HG02884 (cell line): ENCODE measurements around the gene JARID2.

Experiments
- ATAC-seq: cut with Tn5 transposase; IDR thresholded peaks from one replicate; pipeline ENCODE4 v1.9.1; 2021; ENCODE audit warnings: mild to moderate bottlenecking, moderate library complexity; ENCODE audit not compliant: unreplicated experiment

JARID2 gene

DNA sequence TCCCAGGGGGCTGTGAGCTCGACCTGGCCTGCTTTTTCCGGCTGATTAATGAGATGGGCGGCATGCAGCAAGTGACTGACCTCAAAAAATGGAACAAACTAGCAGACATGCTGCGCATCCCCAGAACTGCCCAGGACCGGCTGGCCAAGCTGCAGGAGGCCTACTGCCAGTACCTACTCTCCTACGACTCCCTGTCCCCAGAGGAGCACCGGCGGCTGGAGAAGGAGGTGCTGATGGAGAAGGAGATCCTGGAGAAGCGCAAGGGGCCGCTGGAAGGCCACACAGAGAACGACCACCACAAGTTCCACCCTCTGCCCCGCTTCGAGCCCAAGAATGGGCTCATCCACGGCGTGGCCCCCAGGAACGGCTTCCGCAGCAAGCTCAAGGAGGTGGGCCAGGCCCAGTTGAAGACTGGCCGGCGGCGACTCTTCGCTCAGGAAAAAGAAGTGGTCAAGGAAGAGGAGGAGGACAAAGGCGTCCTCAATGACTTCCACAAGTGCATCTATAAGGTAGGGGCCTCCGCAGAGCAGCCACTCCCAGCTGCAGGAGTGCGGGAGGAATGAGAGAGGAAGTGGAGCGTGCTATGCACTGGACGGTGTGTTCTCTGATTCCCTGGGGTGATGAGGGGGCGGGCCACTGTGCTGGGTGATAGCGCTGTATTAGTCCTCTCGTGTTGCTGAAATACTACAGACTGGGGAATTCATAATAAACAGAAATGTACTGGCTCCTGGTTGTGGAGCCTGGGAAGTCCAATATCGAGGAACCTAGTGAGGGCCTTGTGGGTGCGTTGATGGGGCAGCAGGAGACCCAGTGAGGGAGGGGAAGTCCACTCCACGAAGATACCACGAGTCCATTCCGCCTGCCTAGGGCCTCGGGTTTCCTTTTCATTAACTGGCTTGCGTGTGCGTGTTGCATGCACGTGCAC lies 255.3 kb downstream of the JARID2 start:
- ATAC-seq = no peak

DNA sequence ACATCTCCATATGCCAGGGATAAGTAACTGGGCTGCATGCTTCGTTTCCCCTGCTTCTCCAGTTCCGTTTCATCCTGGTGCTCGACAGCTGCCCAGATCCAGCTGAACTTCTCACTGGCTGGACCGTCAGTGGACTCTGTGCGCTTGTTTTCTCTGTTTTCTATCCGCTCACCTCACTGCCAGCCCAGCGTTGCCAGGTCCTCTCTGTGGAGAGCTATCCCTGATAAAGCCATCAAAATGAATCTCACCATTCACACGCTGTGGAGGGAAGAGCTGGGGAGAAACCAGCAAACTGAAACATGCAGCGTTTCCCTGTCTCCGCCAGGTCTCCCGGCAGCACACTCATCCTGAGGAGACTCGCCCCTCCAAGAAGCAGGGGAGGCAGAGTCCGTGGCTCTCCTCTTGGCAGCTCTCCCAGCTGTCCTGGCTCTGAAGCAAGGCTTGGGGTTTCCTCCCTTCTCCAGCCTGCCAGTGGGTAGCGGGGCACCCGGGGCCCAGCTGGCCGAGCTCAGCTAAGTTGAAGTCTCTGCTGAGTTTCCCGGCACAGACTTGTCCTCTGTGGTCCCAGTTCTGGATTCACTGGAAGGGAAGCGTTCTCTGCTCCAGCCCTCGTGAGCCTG lies 256.1 kb downstream of the JARID2 start:
- ATAC-seq = no peak

DNA sequence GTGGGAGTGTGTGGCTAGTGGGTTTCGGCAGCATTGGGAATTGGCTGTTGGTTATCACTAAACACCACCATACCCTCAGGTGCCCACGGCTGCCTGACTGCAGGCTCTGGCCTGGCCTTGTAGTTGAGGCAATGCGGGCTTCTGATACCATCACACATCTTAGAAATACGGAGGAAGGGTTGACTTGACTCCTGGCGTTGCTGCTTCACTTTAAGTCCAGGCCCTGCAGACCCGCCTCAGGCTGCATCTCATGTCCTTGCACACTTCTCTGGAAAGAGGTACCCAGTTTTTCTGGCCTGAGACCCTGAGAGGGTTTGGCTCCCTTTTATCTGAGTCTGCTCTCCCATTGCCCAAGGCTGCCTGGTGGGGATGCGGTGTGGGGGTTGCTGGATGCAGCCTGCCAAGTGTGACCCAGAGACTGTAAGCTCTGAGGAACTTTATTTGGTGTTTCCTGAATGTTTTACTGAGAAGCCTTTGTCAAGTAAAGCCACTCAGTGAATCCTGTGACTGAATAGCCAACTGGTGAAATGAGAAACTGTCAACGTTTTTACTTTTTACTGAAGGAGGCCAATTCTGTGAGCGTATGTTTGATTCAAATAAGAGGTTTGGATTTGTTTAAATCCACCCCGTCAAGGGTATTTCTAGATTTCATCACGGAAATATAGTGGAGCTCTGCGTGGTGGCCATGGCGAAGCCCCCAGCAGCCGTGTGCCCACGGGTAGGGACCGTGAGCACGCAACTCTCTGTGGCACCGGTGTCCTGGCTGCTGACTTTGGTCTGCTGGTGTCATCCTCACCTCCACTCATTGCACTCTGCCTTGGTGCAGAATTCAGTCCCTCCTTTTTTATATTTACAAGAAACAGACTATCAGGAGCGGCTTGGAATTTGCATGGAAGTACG lies 256.8 kb downstream of the JARID2 start:
- ATAC-seq = no peak

DNA sequence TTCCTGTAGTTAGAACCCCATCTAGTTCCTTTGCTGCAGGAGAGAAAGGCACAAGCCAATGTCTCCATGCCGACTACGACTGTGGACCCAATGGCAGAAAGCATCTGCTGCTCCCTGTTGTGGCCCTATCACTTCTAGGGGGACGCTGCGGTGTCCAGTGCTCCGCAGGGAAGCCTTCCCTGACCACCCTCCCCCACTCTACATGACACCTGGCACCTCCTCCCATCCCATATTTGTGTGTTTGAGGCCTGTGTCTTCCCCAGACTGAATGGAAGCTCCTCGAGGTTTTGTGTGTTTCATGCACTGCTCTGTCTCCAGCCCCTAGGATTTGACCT lies 257.4 kb downstream of the JARID2 start:
- no peak for ATAC-seq

DNA sequence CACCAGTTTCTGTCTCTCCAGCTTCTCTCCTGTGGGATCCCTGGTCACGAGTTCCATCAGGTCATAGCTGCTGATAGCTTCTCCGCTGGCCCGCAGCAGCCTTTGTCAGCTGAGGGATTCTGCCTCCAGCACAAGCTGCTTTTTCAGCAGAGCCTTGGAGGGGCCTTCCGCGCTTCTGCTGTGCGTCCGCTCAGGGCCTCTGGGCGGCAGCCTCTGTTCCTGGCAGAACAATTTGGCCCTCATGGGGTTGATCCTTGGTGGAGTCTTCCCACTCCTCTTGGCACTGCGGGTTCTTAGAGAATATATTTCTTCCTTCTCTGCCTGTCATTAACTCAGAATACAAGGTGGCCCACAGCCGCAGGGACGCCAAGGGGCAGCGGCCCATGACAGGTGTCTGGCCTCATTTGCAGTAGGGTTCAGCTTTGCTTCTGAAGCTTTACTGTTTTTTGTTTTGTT lies 258.2 kb downstream of the JARID2 start:
- no peak for ATAC-seq

DNA sequence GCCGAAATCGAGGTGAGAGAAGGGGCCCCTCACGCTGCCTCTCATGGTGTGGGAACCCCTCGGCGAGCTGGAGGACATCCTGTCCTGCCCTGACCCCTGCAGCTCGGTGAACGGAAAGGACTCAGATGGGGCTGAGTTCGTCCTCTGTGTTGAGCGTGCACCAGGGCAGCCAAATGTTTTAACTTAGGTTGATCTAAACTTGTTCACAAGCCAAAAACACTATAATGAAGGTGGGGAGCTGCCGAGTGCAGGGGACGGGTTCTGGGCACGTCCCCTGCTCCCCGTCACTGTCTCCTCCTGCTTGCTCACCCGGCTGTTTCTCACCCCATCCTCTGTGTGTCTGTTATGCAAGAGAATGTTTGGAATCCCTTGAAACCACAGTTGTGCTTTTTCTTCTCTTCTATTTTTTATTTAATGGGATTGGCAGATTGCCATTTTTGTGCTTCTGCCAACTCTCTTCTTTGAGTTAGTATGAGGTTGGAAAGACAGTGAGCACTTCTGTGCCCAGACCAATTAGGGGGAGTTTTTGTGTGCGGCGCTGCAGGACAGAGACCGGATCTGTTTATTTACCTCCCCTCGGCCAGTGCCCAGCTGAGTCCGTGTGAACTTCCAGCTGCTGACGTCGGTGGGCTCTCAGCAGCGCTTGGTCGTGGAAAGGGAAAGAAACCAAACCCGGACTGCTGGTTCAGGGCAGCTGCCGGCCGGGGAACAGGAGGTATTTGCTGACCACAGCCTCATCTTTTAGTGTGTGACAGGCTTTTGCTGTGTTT lies 258.9 kb downstream of the JARID2 start:
- no peak for ATAC-seq

DNA sequence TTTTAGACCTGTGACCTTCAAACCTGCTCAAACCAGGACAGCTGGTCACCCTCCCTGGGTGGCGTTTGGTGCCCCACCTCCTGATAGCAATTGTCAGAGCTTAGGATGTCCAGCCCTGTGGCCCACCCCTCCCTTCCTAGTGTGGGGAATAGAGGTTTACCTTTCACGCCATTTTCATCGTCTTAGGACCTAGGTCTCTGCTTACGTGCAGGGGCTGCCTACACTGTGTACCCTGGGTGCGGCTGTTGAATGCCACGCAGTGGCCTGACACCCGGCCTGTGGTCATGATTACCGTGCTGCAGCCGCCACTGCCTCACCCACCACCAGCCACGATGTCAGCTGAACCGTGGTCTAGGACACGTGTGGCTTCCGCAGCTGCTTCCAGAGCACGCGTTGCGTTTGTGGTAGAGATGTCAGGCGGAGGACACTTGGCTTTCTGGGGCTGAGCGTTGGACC lies 259.6 kb downstream of the JARID2 start:
- ATAC-seq = no peak

DNA sequence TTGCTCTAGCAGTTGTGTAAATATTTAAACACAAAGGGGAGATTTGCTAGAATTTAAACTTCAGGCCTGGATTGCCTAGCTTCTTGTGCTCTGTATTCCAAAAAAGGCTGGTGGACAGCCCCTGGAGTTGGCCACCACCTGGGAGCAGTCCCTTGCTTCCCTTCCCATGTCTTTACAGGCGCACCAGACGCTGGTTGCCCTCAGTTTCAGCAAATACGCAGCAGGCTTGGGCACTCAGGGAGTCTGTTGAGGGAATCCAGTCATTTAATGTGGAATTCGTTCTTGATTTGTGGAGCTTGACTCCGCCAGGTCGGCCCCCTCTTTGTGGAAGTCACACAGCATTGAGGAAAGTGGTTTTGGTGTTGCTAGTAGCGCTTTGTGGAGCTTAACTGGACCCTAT lies 260.2 kb downstream of the JARID2 start:
- no peak for ATAC-seq

DNA sequence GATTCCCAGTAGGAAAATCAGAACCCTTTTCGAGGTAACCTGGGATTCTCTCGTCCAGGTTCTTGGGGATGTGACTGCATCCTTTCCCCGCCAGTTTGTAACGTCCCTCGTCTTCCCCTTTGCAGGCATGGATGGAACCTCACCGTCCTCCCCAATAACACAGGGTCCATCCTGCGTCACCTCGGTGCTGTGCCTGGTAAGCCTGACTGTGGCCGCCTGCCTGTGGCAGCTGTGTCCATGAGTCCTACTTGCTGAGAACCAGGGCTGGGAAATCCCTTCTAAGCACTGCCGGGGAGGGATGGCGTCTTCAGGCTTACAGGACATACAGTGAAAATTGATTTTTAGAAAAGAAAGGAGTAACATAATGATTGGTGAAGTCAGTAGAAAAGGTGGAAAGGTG lies 261.4 kb downstream of the JARID2 start:
- no peak for ATAC-seq

DNA sequence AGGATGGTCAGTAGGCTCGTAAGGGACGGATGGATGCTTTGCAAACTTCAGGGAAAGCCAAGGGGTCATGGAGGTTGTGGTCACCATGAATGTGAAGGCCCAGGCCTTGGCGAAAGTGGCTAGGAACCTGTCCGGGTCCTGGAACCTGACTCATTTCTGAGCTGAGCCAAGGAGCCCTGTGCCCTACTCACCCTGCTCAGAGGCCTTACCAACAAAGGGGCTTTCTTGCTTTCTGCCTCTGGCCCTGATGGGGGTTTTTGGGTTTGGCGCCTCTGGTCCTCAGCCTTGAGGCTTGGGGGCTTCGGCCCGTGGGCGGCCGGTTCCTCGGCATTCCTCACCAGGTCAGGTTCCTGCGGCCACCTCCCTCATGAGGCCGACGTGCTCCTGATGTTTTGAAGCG lies 261.9 kb downstream of the JARID2 start:
- ATAC-seq = no peak

DNA sequence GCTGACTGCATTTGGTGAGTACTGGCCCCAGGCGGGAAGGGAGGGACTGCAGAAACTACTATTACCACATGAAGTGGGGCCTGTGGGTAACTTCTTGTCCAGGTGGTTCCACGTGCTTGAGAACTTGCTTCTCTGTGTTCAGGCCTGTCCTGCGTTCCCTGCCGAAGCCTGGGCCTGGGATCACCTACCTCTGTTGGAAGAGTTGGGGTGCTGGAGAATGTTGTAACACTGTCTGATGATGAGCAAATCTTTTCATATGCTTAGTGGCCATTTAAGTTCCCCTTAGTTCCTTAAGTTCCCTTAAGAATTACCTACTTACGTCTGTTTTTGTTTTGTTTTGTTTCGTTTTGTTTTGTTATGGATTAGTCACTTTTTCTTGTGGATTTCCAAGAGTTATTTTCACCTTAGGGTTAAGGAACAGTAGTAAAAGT lies 262.6 kb downstream of the JARID2 start:
- no peak for ATAC-seq

DNA sequence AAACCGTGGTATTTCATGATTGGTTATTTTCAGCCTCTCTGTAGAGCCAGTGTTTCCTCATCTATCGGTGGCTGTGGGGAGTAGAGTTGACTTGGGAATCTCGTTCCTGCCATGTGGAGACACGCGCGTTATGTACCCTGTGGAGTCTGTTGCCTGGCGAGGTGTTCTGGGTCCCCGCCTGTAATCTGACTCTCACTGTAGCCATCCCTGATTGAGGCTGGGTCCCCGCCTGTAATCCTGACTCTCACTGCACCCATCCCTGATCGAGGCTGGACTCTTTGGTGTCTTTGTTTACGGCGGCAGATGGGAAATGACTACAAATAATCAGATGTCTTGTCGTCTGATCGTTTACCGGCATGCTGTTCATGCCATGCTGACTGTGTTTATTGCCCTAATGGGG lies 263.1 kb downstream of the JARID2 start:
- ATAC-seq = no peak

DNA sequence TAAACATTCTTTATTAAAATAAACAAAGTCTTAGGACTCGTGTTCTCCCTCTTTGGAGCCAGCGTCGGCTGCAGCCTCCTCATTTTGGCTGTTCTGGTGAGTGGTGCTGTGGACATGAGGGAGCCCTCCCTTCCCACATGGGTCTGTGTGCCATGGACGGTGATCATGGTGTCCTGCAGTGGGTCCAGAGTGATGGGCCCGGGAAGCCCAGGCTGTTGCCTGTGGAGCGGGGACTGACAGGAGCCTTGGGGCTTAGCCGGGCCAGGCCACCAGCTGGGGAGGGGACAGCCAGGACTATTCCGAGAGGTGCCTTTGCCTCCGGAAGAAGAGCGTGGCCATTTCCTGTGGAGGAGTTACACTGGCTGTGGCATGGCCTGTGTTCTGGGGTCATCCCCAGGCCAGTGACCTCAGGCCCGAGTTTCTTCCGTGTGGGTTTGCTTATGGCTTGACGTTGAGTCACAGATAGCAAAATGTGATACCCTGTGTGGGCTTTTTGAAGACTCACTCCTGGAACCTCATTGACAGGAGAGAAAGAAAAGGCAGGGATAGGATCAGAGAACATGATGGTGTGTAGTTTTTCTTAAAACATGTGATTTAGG lies 263.6 kb downstream of the JARID2 start:
- ATAC-seq = no peak

DNA sequence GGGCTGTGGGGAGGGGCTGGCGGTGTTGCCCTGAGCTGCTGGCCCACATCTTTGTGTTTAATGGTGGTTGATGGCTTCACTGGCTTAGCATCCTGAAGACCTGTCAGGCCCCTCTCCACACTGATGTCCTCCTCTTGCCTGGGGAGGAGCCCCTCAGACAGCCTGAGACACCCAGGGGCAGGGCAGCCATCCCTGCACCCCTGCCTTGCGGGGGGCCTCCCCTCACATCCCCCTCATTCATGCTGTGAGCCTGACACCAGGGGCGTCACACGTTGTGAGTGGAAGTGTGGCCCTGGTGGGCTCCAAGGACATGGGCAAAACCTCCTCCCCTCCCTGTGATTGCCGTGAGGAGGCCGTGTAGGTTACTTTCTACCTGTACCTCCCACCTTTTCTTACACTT lies 264.3 kb downstream of the JARID2 start:
- ATAC-seq = no peak

DNA sequence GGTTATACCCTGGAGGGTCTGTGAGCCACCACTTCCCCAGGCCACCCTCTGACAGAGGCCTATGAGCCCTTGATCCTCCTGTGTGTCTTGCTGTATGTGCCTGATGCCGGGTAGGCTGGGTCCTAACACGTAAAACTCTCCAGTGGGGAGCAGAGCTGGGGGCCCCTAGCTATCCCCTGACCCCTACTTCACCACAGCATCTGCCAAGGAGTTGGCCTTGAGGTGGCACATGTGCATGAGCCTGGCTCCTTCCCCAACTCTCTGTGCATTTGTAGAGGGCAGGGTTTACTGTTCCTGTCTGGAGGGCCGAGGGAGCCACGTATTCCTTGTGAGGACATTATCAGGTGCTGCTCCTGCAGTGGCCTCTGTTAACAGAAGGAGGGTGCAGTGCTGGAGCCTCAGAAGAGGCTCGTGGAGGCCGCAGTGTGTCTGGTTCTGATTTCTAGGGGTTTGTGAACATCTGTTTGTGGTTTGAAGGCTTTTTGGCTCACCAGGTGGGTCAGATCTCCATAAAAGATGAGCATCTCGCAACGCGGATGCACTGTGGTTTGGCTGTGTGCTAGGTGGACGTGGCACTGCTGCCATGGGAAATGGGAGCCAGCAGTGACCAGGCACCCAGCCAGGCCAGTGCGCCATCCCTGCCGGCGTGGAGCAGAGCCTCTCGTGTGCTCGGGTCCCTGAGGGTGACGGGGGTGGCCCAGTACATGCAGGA lies 264.8 kb downstream of the JARID2 start:
- ATAC-seq = no peak

DNA sequence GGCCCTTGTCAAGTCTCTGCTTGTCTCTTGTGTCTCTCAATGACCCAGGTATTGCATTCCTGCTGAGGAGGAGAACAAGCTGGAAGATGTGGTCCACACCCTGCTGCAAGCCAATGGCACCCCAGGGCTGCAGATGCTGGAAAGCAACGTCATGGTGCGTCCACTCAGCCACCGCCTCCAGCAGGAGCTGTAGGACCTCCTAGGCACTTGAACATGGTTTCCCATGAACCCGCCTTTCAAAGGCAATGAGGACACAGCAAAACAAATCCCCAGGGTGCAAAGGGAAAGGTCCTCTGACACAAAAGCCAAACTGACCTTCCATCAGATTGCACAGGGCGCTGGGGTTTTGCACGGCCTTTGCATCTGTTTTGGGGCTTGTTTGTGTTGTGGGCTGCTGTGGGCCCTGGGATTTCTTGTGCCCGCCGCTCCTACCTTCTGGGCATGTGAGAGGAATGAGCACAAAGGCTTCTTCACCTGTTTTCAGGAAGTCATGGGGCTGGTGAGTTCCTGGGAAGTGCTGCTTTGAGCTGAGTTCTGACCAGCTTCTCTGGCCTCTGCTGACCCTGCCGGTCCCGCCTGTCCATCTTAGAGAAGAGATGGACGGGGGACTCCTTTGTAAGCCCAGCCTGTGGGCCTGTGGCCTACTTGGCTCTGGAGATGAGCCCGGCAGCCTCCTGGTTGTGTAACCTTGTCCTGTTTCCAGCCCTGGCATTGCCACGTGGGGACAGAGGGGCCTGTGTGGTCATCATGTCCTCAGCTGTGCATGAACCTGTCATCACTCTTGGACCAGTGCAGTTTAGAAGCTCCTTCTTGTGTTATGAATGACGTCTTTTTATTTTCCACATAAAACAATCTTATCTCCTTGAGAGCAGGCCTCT lies 265.6 kb downstream of the JARID2 start:
- ATAC-seq = no peak

DNA sequence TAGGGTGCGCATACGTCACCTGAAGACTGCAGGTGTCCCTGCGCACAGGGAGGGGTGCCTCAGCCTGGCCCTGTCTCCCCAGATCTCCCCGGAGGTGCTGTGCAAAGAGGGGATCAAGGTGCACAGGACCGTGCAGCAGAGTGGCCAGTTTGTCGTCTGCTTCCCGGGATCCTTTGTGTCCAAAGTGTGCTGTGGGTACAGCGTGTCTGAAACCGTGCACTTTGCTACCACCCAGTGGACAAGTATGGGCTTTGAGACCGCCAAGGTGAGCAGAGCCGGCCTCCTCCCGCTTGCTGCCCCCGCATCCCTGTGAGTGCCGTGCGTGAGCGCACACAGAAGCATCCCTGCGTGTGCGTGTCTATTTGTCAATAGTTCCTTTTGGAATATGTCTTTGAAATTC lies 266.3 kb downstream of the JARID2 start:
- ATAC-seq = no peak

DNA sequence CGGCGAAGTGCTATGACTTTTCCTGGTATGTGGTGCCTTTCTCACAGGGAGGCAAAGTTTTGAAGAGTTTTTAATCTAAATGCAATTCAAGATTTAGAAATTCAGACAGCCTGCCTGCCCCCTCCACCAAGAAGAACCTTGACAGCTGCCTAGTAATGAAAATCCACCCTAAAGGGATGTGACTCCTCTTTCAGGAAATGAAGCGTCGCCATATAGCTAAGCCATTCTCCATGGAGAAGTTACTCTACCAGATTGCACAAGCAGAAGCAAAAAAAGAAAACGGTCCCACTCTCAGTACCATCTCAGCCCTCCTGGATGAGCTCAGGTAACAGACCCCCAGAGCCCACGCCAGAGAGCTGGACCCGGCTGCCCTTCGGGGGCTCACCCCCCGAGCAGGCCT lies 266.9 kb downstream of the JARID2 start:
- no peak for ATAC-seq
